Ovary (tissue), 9 donors: ENCODE results near the gene MTMR12. TPM values are rescaled to one million over a fixed set of nuclear protein-coding genes. Genes with fewer than 3 reads are reported as not detected.

Experiments used
- DNase-seq, 5 donors: peaks; one replicate each; pipeline ENCODE4 v3.0.0-alpha.2; 2019 to 2020
- H3K27ac ChIP-seq, 2 donors: fragments of 200-600 bp; one replicate each; pipeline versions ENCODE4 v1.5.1 to v1.8.0; 2019 to 2022
- H3K27me3 ChIP-seq: fragments of 200-600 bp; one replicate; pipeline ENCODE4 v1.8.0; 2022
- H3K36me3 ChIP-seq: fragments of 200-600 bp; sonication (generic); one replicate; pipeline ENCODE4 v1.5.1; 2019
- H3K4me1 ChIP-seq: one replicate; pipeline ENCODE4 v1.8.1; 2013; ENCODE audit warnings: mild to moderate bottlenecking, moderate library complexity; ENCODE audit not compliant: insufficient read depth
- H3K4me3 ChIP-seq: fragments of 200-600 bp; sonication (generic); one replicate; pipeline ENCODE4 v1.5.1; 2017
- H3K9me3 ChIP-seq, 2 donors: fragments of 200-600 bp in 1 of 2; sonication (generic) in 1 of 2; one replicate each; pipeline versions ENCODE4 v1.5.1 to v1.8.1; 2013 to 2019; ENCODE audit warnings: mild to moderate bottlenecking in 1 of 2, moderate library complexity in 1 of 2
- CTCF ChIP-seq, 3 donors: fragments of 450-650 bp in 2 of 3; fragments of 200-600 bp in 1 of 3; IDR thresholded peaks; one replicate each; pipeline versions ENCODE4 v1.5.1 to v1.8.0; 2016 to 2022; ENCODE audit warnings: antibody characterized with exemption in 3 of 3, mild to moderate bottlenecking in 1 of 3
- EP300 ChIP-seq: sonication (generic); formaldehyde crosslinking; IDR thresholded peaks from one replicate; pipeline ENCODE4 v1.6.1; 2017; ENCODE audit warnings: antibody characterized with exemption
- POLR2A ChIP-seq: fragments of 450-650 bp; IDR thresholded peaks from one replicate; pipeline ENCODE4 v1.6.1; 2017; ENCODE audit warnings: antibody characterized with exemption, mild to moderate bottlenecking, moderate library complexity
- WGBS, 3 donors: extraction: QIAGEN DNeasy Blood & Tissue Kit in 1 of 3; methylation state at CpG; one replicate each; pipeline versions ENCODE4 v1.1.5 to v1.1.7; 2013 to 2017; 5-methylcytosine and 5-hydroxymethylcytosine counted together
- intact Hi-C, 4 donors: fragments of 100-400 bp; cut with DNase I; formaldehyde crosslinking; loops; one replicate each; pipeline versions ENCODE4 v1.11.0 to v1.15.1; 2022 to 2023
- polyA plus RNA-seq, 2 donors: library from polyadenylated mRNA; stranded (reverse); fragments of 200-250 nt in 1 of 2; fragments of 350-450 nt in 1 of 2; fragmentation: Illumina TruSeq in 1 of 2; extraction: RNeasy Lipid Tissue Mini Kit (QIAGEN cat#74804) in 1 of 2; gene quantifications; one replicate each; pipeline ENCODE4 v1.2.3, GENCODE V29; 2013 to 2014
- total RNA-seq, 7 donors: library from RNA; depleted of rRNA in 2 of 7; stranded (reverse); fragments of >200 nt in 2 of 7; fragmentation: NEBNext Ultra II Directional in 3 of 7; extraction: Animal tissue kit (Norgen Biotek cat#: 25700) in 3 of 7; gene quantifications; one replicate each; pipeline versions ENCODE4 v1.1.0 to v1.2.4, GENCODE V29; 2016 to 2023
- donor health status: DM: no; HTN: no; CAD: no; lungs with moderate emphysema.
- donor health status: DM: no; HTN: no; CAD: no.
- donor health status: Bipolar disorder and iron deficiency.
- donor health status: DM: yes; HTN: yes; CAD: no.
- donor health status: DM: no; HTN: no; CAD: no.
- donor health status: DM: yes; HTN: yes; CAD: no.

MTMR12 gene
- total and polyA plus RNA-seq, 9 donors = 14.9 to 39.0 (median 35.2) TPM

- DNase-seq = no peak
- Histone ChIP-seq H3K36me3 (no peaks in the 10 kb centered on the region), H3K27ac (no peak overlapping the region), H3K4me3 (no peak overlapping the region), H3K27me3 (no peaks in the 10 kb centered on the region), H3K9me3 (no peaks in the 10 kb centered on the region), H3K4me1 (peaks cover 3% of the 10 kb centered on the region)
- intact Hi-C loops = no loop called here
- TF ChIP-seq CTCF (IDR thresholded peaks at IDR 0.05) (no peak), EP300 (no peak), POLR2A (no peak)
- WGBS, 3 donors = 88 to 96% (median 91%) methylated on average over 3 of the region's 3 CpGs
Observed at GRCh38 chr5:32258424-32258823, 54.3 kb downstream of the MTMR12 start.

GRCh38 chr5:32255540-32255900, 57.2 kb downstream of the MTMR12 start:
- intact Hi-C loops = no loop called here
- WGBS, 3 donors = 86 to 96% (median 95%) methylated on average over 2 of the region's 2 CpGs
- H3K4me3 ChIP-seq = no peak overlapping the region
- no peaks in the 10 kb centered on the region for H3K36me3 ChIP-seq
- TF ChIP-seq EP300 (no peak), CTCF (IDR thresholded peaks at IDR 0.05) (no peak), POLR2A (no peak)
- no peaks in the 10 kb centered on the region for H3K9me3 ChIP-seq
- no peak for DNase-seq
- H3K4me1 ChIP-seq = no peaks in the 10 kb centered on the region
- no peak overlapping the region for H3K27ac ChIP-seq
- no peaks in the 10 kb centered on the region for H3K27me3 ChIP-seq

GRCh38 chr5:32254881-32255539, 57.7 kb downstream of the MTMR12 start:
- H3K27me3 ChIP-seq = no peaks in the 10 kb centered on the region
- no peaks in the 10 kb centered on the region for H3K36me3 ChIP-seq
- no peak overlapping the region for H3K27ac ChIP-seq
- no peaks in the 10 kb centered on the region for H3K9me3 ChIP-seq
- intact Hi-C loops = no loop called here
- no peak overlapping the region for H3K4me3 ChIP-seq
- no peak for DNase-seq
- no peak for TF ChIP-seq CTCF (IDR thresholded peaks at IDR 0.05)
- no peak for TF ChIP-seq POLR2A
- no peak for TF ChIP-seq EP300
- no peaks in the 10 kb centered on the region for H3K4me1 ChIP-seq
- WGBS, 3 donors = 65 to 74% (median 73%) methylated on average over 5 of the region's 5 CpGs

- 80 to 87% (median 87%) methylated on average over 8 of the region's 8 CpGs for WGBS, 3 donors
- no peak for DNase-seq
- Histone ChIP-seq H3K4me1 (no peaks in the 10 kb centered on the region), H3K27ac (no peak overlapping the region), H3K27me3 (no peaks in the 10 kb centered on the region), H3K9me3 (no peaks in the 10 kb centered on the region), H3K4me3 (no peak overlapping the region), H3K36me3 (no peaks in the 10 kb centered on the region)
- TF ChIP-seq EP300 = no peak
- no peak for TF ChIP-seq CTCF (IDR thresholded peaks at IDR 0.05)
- TF ChIP-seq POLR2A = no peak
- intact Hi-C loops = no loop called here
Observed at GRCh38 chr5:32251871-32252458, 60.8 kb downstream of the MTMR12 start.
